CD1c-positive myeloid dendritic cell (primary cell): ENCODE data around the gene ZNF211.

Source experiments
- DNase-seq: peaks from one replicate; pipeline ENCODE4 v3.0.0-alpha.2; 2016; ENCODE audit errors: extremely low spot score

The ZNF211 gene

GRCh38 chr19:57632987-57633831 is at the start of gene ZNF211:
ZNF211 (plus strand) TSS chr19:57633168; CDS start chr19:57633347, 179 bp downstream.
- DNase-seq: peak; percentile 97

GRCh38 chr19:57583521-57584416 is 49.2 kb upstream of the ZNF211 start, which contains the start of gene ZIK1:
ZIK1 (plus strand) TSS chr19:57584145; CDS start chr19:57584357, 212 bp downstream.
- DNase-seq: peak; percentile 94

GRCh38 chr19:57587529-57587928 is 45.4 kb upstream of the ZNF211 start:
- no peak for DNase-seq

GRCh38 chr19:57599377-57599760 is 33.6 kb upstream of the ZNF211 start:
- DNase-seq: no peak

- peak; percentile 95 for DNase-seq
Observed at GRCh38 chr19:57599761-57600383, 33.1 kb upstream of the ZNF211 start, which contains the start of gene ZNF530. ZNF530 (plus strand) TSS chr19:57599885; CDS start chr19:57604346, 4,461 bp downstream.

- no peak for DNase-seq
Observed at GRCh38 chr19:57606931-57607330, 26.0 kb upstream of the ZNF211 start.

GRCh38 chr19:57611113-57611512 is 21.9 kb upstream of the ZNF211 start:
- no peak for DNase-seq

- peak; percentile 96 for DNase-seq
Observed at GRCh38 chr19:57613941-57614743, 18.8 kb upstream of the ZNF211 start, which contains the start of gene ZNF134. ZNF134 (plus strand) TSS chr19:57614242; CDS start chr19:57619469, 5,227 bp downstream.

- no peak for DNase-seq
Observed at GRCh38 chr19:57615346-57615745, 17.6 kb upstream of the ZNF211 start.

GRCh38 chr19:57620673-57621348 is 12.2 kb upstream of the ZNF211 start:
- no peak for DNase-seq

GRCh38 chr19:57623091-57623490 is 9.9 kb upstream of the ZNF211 start:
- no peak for DNase-seq

GRCh38 chr19:57633832-57634131 is 814 bp downstream of the ZNF211 start:
- no peak for DNase-seq

- DNase-seq: no peak
Observed at GRCh38 chr19:57637379-57637778, 4.4 kb downstream of the ZNF211 start.

GRCh38 chr19:57641715-57642234 is 8.8 kb downstream of the ZNF211 start:
- DNase-seq: no peak

- no peak for DNase-seq
Observed at GRCh38 chr19:57642396-57643046, 9.6 kb downstream of the ZNF211 start.

GRCh38 chr19:57643734-57644133 is 10.8 kb downstream of the ZNF211 start:
- DNase-seq: no peak

GRCh38 chr19:57648331-57649003 is 15.5 kb downstream of the ZNF211 start:
- DNase-seq: no peak

- DNase-seq: no peak
Observed at GRCh38 chr19:57651654-57651996, 18.7 kb downstream of the ZNF211 start.

- DNase-seq: no peak
Observed at GRCh38 chr19:57653689-57654088, 20.7 kb downstream of the ZNF211 start.
